Astrocyte (in vitro differentiated cells and primary cell): Measurements from ENCODE around the gene MED13. TPM values are rescaled to one million over a fixed set of nuclear protein-coding genes. Genes with fewer than 3 reads are reported as not detected.

Experiments
- DNase-seq: peaks from one replicate; pipeline ENCODE4 v3.0.0-alpha.2; 2010; ENCODE audit warnings: low read depth
- FAIRE-seq: peaks from 2 replicates; lab custom pipeline; 2011; peaks lifted over from hg19 to GRCh38; lab: Jason Lieb, UNC
- H2AFZ ChIP-seq: 2 replicates; pipeline ENCODE4 v1.6.0; 2012; ENCODE audit warnings: low read depth, low read length, inconsistent platforms
- H3K27ac ChIP-seq: 2 replicates; pipeline ENCODE4 v1.5.1; 2011; ENCODE audit warnings: low read depth, low read length, inconsistent platforms
- H3K27me3 ChIP-seq: 2 replicates; pipeline ENCODE4 v1.6.0; 2011; ENCODE audit warnings: low read length, inconsistent platforms; ENCODE audit not compliant: insufficient read depth
- H3K36me3 ChIP-seq: 2 replicates; pipeline ENCODE4 v1.5.1; 2011; ENCODE audit warnings: low read length, inconsistent platforms; ENCODE audit not compliant: insufficient read depth
- H3K4me1 ChIP-seq: 2 replicates; pipeline ENCODE4 v1.5.1; 2011; ENCODE audit warnings: low read length, inconsistent platforms; ENCODE audit not compliant: insufficient read depth
- H3K4me2 ChIP-seq: 2 replicates; pipeline ENCODE4 v1.6.0; 2012; ENCODE audit warnings: low read length, inconsistent platforms
- H3K4me3 ChIP-seq: 2 replicates; pipeline ENCODE4 v1.5.1; 2011; ENCODE audit warnings: low read depth, mild to moderate bottlenecking, low read length, inconsistent platforms; ENCODE audit not compliant: insufficient read depth
- H3K79me2 ChIP-seq: 2 replicates; pipeline ENCODE4 v1.6.0; 2012; ENCODE audit warnings: mild to moderate bottlenecking, low read length, inconsistent platforms; ENCODE audit not compliant: insufficient read depth
- H3K9ac ChIP-seq: 2 replicates; pipeline ENCODE4 v1.6.0; 2012; ENCODE audit warnings: mild to moderate bottlenecking, low read length, inconsistent platforms
- H3K9me3 ChIP-seq: 2 replicates; pipeline ENCODE4 v1.5.1; 2012; ENCODE audit warnings: low read depth, mild to moderate bottlenecking, low read length, inconsistent platforms; ENCODE audit not compliant: insufficient read depth
- H4K20me1 ChIP-seq: 2 replicates; pipeline ENCODE4 v1.6.0; 2012; ENCODE audit warnings: low read length, inconsistent platforms; ENCODE audit not compliant: insufficient read depth
- H3K27ac Mint-ChIP-seq: one replicate; pipeline ENCODE4 v1.8.0; 2021; ENCODE audit warnings: mild to moderate bottlenecking, mixed read lengths; ENCODE audit not compliant: unreplicated experiment
- H3K27me3 Mint-ChIP-seq: one replicate; pipeline ENCODE4 v1.8.0; 2021; ENCODE audit warnings: low read depth, mixed read lengths; ENCODE audit not compliant: unreplicated experiment
- H3K36me3 Mint-ChIP-seq: one replicate; pipeline ENCODE4 v1.8.0; 2021; ENCODE audit warnings: low read depth, mixed read lengths; ENCODE audit not compliant: unreplicated experiment
- H3K4me1 Mint-ChIP-seq: one replicate; pipeline ENCODE4 v1.8.0; 2021; ENCODE audit warnings: low read depth, mixed read lengths; ENCODE audit not compliant: unreplicated experiment
- H3K4me3 Mint-ChIP-seq: one replicate; pipeline ENCODE4 v1.8.0; 2021; ENCODE audit warnings: mild to moderate bottlenecking, moderate library complexity, mixed read lengths; ENCODE audit not compliant: unreplicated experiment
- H3K9me3 Mint-ChIP-seq: one replicate; pipeline ENCODE4 v1.8.0; 2021; ENCODE audit warnings: mild to moderate bottlenecking, mixed read lengths; ENCODE audit not compliant: unreplicated experiment
- EZH2 ChIP-seq: IDR thresholded peaks from 2 replicates; pipeline ENCODE4 v1.6.1; 2012; ENCODE audit warnings: mild to moderate bottlenecking, low read length, inconsistent platforms; ENCODE audit not compliant: insufficient read depth
- total RNA-seq: library from RNA; stranded (reverse); gene quantifications from 2 replicates; pipeline ENCODE4 v1.2.1, GENCODE V29; 2021
- TF ChIP-seq, protein P1 (sequence below): IDR thresholded peaks from 2 replicates; pipeline ENCODE4 v1.5.1; 2011; ENCODE audit warnings: low read depth, mild to moderate bottlenecking, inconsistent platforms, low read length, moderate library complexity; ENCODE audit not compliant: insufficient read depth

MED13 gene
- total RNA-seq, 1 donor from 2014 or later: 55.0 TPM

DNA sequence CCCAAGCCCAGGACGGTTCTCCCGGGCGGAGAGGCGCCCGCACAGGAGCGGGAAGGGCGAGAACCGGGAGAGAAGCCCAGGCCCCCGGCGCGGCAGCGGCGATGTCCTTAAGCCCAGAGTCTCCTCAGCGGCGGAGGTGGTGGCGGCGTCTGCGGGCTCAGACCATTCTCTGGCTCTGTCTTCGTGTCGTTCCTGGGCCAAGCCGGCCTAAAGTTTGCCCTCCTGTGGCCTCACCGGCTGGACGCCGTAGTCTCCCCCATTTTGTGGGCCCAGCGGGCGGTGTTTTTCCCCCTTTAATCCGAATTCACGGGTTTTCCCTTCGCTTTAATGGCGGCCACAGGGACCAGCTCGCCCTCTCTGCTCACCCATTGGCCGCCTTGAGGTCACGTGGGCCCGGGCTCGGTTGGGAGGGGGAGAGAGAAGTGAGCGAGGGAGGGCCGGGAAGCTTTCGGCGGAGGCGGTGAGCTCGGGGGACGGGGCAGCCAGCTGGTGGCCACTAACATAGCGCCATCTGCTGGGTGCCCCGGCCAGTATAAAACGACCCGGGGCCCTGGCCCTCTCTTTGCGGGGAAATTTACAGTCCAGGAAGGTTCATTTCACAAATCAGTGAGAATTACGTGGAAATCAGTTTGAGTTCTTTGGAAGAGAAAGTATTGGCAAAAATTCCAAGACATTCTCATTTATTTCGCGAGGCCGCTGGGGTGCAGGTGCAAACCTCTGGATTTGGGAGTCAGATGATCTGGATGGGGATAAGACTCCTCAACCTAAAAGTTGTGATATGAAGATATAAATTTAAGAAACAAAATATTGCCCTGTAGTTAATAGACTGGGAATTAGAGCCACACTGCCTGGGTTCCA is 762 bp upstream of the MED13 start:
- H3K79me2 ChIP-seq: peaks cover 48% of the 10 kb centered on the region
- peaks cover 40% of the 10 kb centered on the region for H4K20me1 ChIP-seq
- peak overlapping the region; percentile 99 for H3K27ac ChIP-seq
- peak overlapping the region; percentile 79 for H3K4me2 ChIP-seq
- Mint-ChIP-seq H3K27ac (peak overlapping the region; percentile 98), H3K4me3 (peak overlapping the region; percentile 94), H3K36me3 (no peaks in the 10 kb centered on the region), H3K9me3 (no peaks in the 10 kb centered on the region), H3K27me3 (no peaks in the 10 kb centered on the region), H3K4me1 (peaks cover 12% of the 10 kb centered on the region)
- no peaks in the 10 kb centered on the region for H3K27me3 ChIP-seq
- H2AFZ ChIP-seq: peak overlapping the region; percentile 98
- peak overlapping the region; percentile 99 for H3K9ac ChIP-seq
- DNase-seq (peak; percentile 89), FAIRE-seq (no peak)
- TF ChIP-seq, protein P1, sequence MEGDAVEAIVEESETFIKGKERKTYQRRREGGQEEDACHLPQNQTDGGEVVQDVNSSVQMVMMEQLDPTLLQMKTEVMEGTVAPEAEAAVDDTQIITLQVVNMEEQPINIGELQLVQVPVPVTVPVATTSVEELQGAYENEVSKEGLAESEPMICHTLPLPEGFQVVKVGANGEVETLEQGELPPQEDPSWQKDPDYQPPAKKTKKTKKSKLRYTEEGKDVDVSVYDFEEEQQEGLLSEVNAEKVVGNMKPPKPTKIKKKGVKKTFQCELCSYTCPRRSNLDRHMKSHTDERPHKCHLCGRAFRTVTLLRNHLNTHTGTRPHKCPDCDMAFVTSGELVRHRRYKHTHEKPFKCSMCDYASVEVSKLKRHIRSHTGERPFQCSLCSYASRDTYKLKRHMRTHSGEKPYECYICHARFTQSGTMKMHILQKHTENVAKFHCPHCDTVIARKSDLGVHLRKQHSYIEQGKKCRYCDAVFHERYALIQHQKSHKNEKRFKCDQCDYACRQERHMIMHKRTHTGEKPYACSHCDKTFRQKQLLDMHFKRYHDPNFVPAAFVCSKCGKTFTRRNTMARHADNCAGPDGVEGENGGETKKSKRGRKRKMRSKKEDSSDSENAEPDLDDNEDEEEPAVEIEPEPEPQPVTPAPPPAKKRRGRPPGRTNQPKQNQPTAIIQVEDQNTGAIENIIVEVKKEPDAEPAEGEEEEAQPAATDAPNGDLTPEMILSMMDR: peak; percentile 76
- TF ChIP-seq EZH2: no peak
- peaks cover 2% of the 10 kb centered on the region for H3K36me3 ChIP-seq
- H3K4me3 ChIP-seq: peak overlapping the region; percentile 90
- peaks cover 11% of the 10 kb centered on the region for H3K4me1 ChIP-seq
- no peaks in the 10 kb centered on the region for H3K9me3 ChIP-seq

DNA sequence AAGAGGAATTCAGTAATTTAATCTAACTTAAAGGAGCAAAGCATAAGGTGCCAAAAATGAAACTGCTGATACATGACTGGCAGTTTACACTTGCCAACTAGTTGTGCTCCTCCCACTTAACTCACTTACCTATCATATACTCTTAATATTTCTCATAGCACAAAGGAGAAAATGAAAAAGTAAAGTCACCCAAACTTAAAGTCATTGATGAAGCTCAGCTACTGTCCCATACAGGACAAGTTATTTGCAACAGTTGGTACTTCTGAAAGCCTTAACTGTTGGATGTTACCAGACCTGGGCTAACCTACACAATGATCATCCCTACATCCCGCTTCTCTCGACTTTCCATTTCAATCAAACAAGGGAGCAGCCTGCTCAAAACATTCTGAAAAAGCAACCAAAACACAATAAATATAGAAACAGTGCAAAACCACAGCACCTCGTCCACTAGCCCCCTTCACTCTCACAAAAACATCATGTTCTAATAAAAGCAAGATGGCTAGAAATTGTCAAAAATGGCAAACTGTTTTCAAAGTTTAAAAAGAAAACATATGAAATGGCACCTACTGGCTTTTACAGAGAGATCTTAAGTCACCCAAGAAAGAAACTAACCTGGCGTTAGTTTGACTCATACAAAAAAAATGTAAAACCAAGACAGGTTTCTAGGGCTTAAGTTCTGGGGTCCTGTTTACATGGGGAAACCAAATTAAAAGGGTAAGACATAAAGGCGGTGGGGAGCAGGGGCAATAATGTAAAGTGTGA is 868 bp downstream of the MED13 start:
- peak; percentile 32 for DNase-seq
- Histone ChIP-seq H2AFZ (peak overlapping the region; percentile 36), H3K4me2 (peak overlapping the region; percentile 97), H3K79me2 (peaks cover 64% of the 10 kb centered on the region), H3K27ac (peak overlapping the region; percentile 87), H3K4me1 (peaks cover 11% of the 10 kb centered on the region), H3K9ac (peak overlapping the region; percentile 99), H3K9me3 (no peaks in the 10 kb centered on the region), H3K4me3 (peak overlapping the region; percentile 100), H4K20me1 (peaks cover 55% of the 10 kb centered on the region), H3K27me3 (no peaks in the 10 kb centered on the region), H3K36me3 (peaks cover 7% of the 10 kb centered on the region)
- H3K27ac Mint-ChIP-seq: peak overlapping the region; percentile 73
- H3K4me1 Mint-ChIP-seq: peaks cover 15% of the 10 kb centered on the region
- FAIRE-seq: no peak
- peak overlapping the region; percentile 96 for H3K4me3 Mint-ChIP-seq
- H3K36me3 Mint-ChIP-seq: no peaks in the 10 kb centered on the region
- H3K9me3 Mint-ChIP-seq: no peaks in the 10 kb centered on the region
- no peaks in the 10 kb centered on the region for H3K27me3 Mint-ChIP-seq
- TF ChIP-seq EZH2: no peak
- TF ChIP-seq, protein P1: no peak
